Calu3 (cell line): ENCODE data around the gene AQR. TPM values are rescaled to one million over a fixed set of nuclear protein-coding genes. Genes with fewer than 3 reads are reported as not detected.
"Not testable (repeated sequence)": the region's sequence is repeated elsewhere in the genome, so short reads cannot be mapped to it uniquely, and the experiment has no call there.

Source experiments
- BruUV-seq: library from RNA; stranded (reverse); fragments of 400-500 nt; replicated peaks from 2 replicates; lab custom pipeline; 2021; lab: Mats Ljungman, UMichigan
- CTCF ChIA-PET: fragments of 300-600 bp; sonication (Branson Sonifier 250); formaldehyde crosslinking; loops from one replicate; lab custom pipeline; 2022; ENCODE audit warnings: antibody characterized with exemption; lab: Charles Lee
- DNase-seq: peaks from one replicate; pipeline ENCODE4 v3.0.0; 2022
- H3K27ac Mint-ChIP-seq: one replicate; pipeline ENCODE4 v1.8.0; 2022; ENCODE audit warnings: mixed read lengths; ENCODE audit not compliant: unreplicated experiment
- H3K27me3 Mint-ChIP-seq: one replicate; pipeline ENCODE4 v1.8.0; 2022; ENCODE audit warnings: mixed read lengths; ENCODE audit not compliant: unreplicated experiment
- H3K36me3 Mint-ChIP-seq: one replicate; pipeline ENCODE4 v1.8.0; 2022; ENCODE audit warnings: mild to moderate bottlenecking, moderate library complexity, mixed read lengths; ENCODE audit not compliant: insufficient read depth, unreplicated experiment
- H3K4me1 Mint-ChIP-seq: one replicate; pipeline ENCODE4 v1.8.0; 2022; ENCODE audit warnings: mild to moderate bottlenecking, low read depth, mixed read lengths; ENCODE audit not compliant: unreplicated experiment
- H3K4me3 Mint-ChIP-seq: one replicate; pipeline ENCODE4 v1.8.0; 2022; ENCODE audit warnings: mild to moderate bottlenecking, low read depth, moderate library complexity, mixed read lengths; ENCODE audit not compliant: unreplicated experiment
- H3K9me3 Mint-ChIP-seq: one replicate; pipeline ENCODE4 v1.8.0; 2022; ENCODE audit warnings: low read depth, mixed read lengths; ENCODE audit not compliant: unreplicated experiment
- intact Hi-C: fragments of 100-400 bp; cut with micrococcal nuclease; formaldehyde crosslinking; loops from one replicate; pipeline ENCODE4 v1.10.0; 2022; ENCODE audit not compliant: unreplicated experiment
- total RNA-seq: library from RNA; stranded (reverse); gene quantifications from 2 replicates; pipeline ENCODE4 v1.2.3, GENCODE V29; 2022
- TF ChIP-seq, protein P1 (sequence below): fragments of 200-600 bp; IDR thresholded peaks from one replicate; pipeline ENCODE4 v1.8.0; 2022; ENCODE audit warnings: antibody characterized with exemption; ENCODE audit not compliant: unreplicated experiment

Gene AQR
- total RNA-seq, 1 experiment from 2014 or later = 14.7 TPM

- Mint-ChIP-seq H3K4me1 (no peaks in the 10 kb centered on the region), H3K36me3 (no peaks in the 10 kb centered on the region), H3K4me3 (no peak overlapping the region), H3K27ac (no peak overlapping the region), H3K9me3 (no peaks in the 10 kb centered on the region), H3K27me3 (no peaks in the 10 kb centered on the region)
- TF ChIP-seq, protein P1, sequence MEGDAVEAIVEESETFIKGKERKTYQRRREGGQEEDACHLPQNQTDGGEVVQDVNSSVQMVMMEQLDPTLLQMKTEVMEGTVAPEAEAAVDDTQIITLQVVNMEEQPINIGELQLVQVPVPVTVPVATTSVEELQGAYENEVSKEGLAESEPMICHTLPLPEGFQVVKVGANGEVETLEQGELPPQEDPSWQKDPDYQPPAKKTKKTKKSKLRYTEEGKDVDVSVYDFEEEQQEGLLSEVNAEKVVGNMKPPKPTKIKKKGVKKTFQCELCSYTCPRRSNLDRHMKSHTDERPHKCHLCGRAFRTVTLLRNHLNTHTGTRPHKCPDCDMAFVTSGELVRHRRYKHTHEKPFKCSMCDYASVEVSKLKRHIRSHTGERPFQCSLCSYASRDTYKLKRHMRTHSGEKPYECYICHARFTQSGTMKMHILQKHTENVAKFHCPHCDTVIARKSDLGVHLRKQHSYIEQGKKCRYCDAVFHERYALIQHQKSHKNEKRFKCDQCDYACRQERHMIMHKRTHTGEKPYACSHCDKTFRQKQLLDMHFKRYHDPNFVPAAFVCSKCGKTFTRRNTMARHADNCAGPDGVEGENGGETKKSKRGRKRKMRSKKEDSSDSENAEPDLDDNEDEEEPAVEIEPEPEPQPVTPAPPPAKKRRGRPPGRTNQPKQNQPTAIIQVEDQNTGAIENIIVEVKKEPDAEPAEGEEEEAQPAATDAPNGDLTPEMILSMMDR = no peak
- intact Hi-C loops = no loop called here
- CTCF ChIA-PET = no interaction called here
- no TSS peak for BruUV-seq
- DNase-seq = no peak
Observed at GRCh38 chr15:34943711-34944110, 25.8 kb downstream of the AQR start.

GRCh38 chr15:34943264-34943663, 26.3 kb downstream of the AQR start:
- H3K4me1 Mint-ChIP-seq, H3K4me3 Mint-ChIP-seq, H3K27ac Mint-ChIP-seq, intact Hi-C loops, DNase-seq, H3K27me3 Mint-ChIP-seq, H3K9me3 Mint-ChIP-seq, H3K36me3 Mint-ChIP-seq, CTCF ChIA-PET, BruUV-seq: not testable (repeated sequence)

- Mint-ChIP-seq H3K27me3 (no peaks in the 10 kb centered on the region), H3K4me1 (no peaks in the 10 kb centered on the region), H3K36me3 (no peaks in the 10 kb centered on the region), H3K9me3 (no peaks in the 10 kb centered on the region), H3K27ac (no peak overlapping the region), H3K4me3 (no peak overlapping the region)
- CTCF ChIA-PET = no interaction called here
- no peak for DNase-seq
- no TSS peak for BruUV-seq
- intact Hi-C loops = no loop called here
- TF ChIP-seq, protein P1 = no peak
Observed at GRCh38 chr15:34942363-34942762, 27.2 kb downstream of the AQR start.

DNA sequence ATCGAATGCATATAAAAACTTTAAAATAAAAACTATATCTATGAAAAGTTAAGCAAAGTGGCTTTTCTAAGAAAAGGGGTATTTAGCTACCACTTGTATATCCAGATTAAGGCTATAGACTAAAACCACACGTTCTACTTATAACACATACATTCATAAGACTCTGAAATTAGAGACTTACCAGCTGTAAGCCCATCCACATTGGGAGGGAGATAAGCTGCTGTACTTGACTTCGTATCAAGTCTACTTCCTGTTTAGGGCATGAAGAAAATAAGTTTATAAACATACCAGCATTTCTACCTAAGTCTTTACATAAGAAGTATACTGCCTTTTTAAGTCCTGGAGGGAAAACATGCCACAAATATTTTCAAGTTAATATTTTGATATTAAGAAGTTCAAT, 27.7 kb downstream of the AQR start:
- no TSS peak for BruUV-seq
- no peaks in the 10 kb centered on the region for H3K9me3 Mint-ChIP-seq
- no peaks in the 10 kb centered on the region for H3K27me3 Mint-ChIP-seq
- TF ChIP-seq, protein P1 = no peak
- H3K4me3 Mint-ChIP-seq = no peak overlapping the region
- intact Hi-C loops = no loop called here
- H3K4me1 Mint-ChIP-seq = no peaks in the 10 kb centered on the region
- DNase-seq = no peak
- H3K36me3 Mint-ChIP-seq = no peaks in the 10 kb centered on the region
- CTCF ChIA-PET = no interaction called here
- H3K27ac Mint-ChIP-seq = no peak overlapping the region

GRCh38 chr15:34941185-34941698, 28.3 kb downstream of the AQR start:
- H3K27ac Mint-ChIP-seq = no peak overlapping the region
- H3K36me3 Mint-ChIP-seq = no peaks in the 10 kb centered on the region
- no peaks in the 10 kb centered on the region for H3K4me1 Mint-ChIP-seq
- no peaks in the 10 kb centered on the region for H3K9me3 Mint-ChIP-seq
- no peaks in the 10 kb centered on the region for H3K27me3 Mint-ChIP-seq
- no TSS peak for BruUV-seq
- CTCF ChIA-PET = no interaction called here
- H3K4me3 Mint-ChIP-seq = no peak overlapping the region
- intact Hi-C loops = no loop called here
- TF ChIP-seq, protein P1 = no peak
- DNase-seq = no peak
